GM21619 (cell line): ENCODE measurements around the gene KNDC1.
"Not testable (repeated sequence)": the region's sequence is repeated elsewhere in the genome, so short reads cannot be mapped to it uniquely, and the experiment has no call there.

Source experiments
- ATAC-seq: cut with Tn5 transposase; IDR thresholded peaks from one replicate; pipeline ENCODE4 v1.9.1; 2021; ENCODE audit not compliant: unreplicated experiment

The KNDC1 gene

GRCh38 chr10:133124357-133125211, 35.4 kb upstream of the KNDC1 start:
- ATAC-seq: no peak

- ATAC-seq: no peak
Observed at GRCh38 chr10:133125901-133126300, 34.1 kb upstream of the KNDC1 start.

- ATAC-seq: no peak
Observed at GRCh38 chr10:133126431-133127290, 33.4 kb upstream of the KNDC1 start.

GRCh38 chr10:133127291-133128125, 32.5 kb upstream of the KNDC1 start:
- ATAC-seq: no peak

- ATAC-seq: no peak
Observed at GRCh38 chr10:133128126-133129070, 31.6 kb upstream of the KNDC1 start.

- no peak for ATAC-seq
Observed at GRCh38 chr10:133129071-133129858, 30.8 kb upstream of the KNDC1 start.

- ATAC-seq: no peak
Observed at GRCh38 chr10:133129859-133130495, 30.0 kb upstream of the KNDC1 start.

GRCh38 chr10:133130602-133131001, 29.4 kb upstream of the KNDC1 start:
- ATAC-seq: no peak

- ATAC-seq: no peak
Observed at GRCh38 chr10:133131053-133131452, 29.0 kb upstream of the KNDC1 start.

- ATAC-seq: no peak
Observed at GRCh38 chr10:133131734-133132472, 28.1 kb upstream of the KNDC1 start.

- ATAC-seq: no peak
Observed at GRCh38 chr10:133132473-133133291, 27.3 kb upstream of the KNDC1 start.

- no peak for ATAC-seq
Observed at GRCh38 chr10:133133471-133134231, 26.4 kb upstream of the KNDC1 start.

GRCh38 chr10:133134411-133135115, 25.5 kb upstream of the KNDC1 start:
- ATAC-seq: no peak

- ATAC-seq: no peak
Observed at GRCh38 chr10:133135116-133135465, 24.9 kb upstream of the KNDC1 start.

GRCh38 chr10:133137486-133138145, 22.4 kb upstream of the KNDC1 start:
- ATAC-seq: not testable (repeated sequence)
